B cell (primary cell): ENCODE measurements around the gene OTX2. TPM values are rescaled to one million over a fixed set of nuclear protein-coding genes. Genes with fewer than 3 reads are reported as not detected.

Experiments
- ATAC-seq: fragments of 200-7000 bp; cut with Tn5 transposase; one replicate; pipeline ENCODE4 v1.10.0; 2021; ENCODE audit warnings: low read depth, mild to moderate bottlenecking, moderate number of reproducible peaks, moderate library complexity
- CTCF ChIA-PET: fragments of 350-600 bp; sonication (Branson Sonifier 250); formaldehyde crosslinking; loops from one replicate; lab custom pipeline; 2021; ENCODE audit warnings: antibody characterized with exemption, inconsistent platforms; lab: Charles Lee
- POLR2A ChIA-PET: fragments of 350-600 bp; sonication (Branson Sonifier 250); formaldehyde crosslinking; loops from one replicate; lab custom pipeline; 2021; ENCODE audit warnings: antibody characterized with exemption; lab: Charles Lee
- DNase-seq: peaks from one replicate; pipeline ENCODE4 v3.0.0; 2013
- H2AFZ ChIP-seq: 2 replicates; pipeline ENCODE4 v1.6.1; 2012; ENCODE audit warnings: mild to moderate bottlenecking, low read depth, low read length; ENCODE audit not compliant: insufficient read depth, poor library complexity, severe bottlenecking
- H3K27ac ChIP-seq, 2 donors: 1 replicate in 1 of 2; 2 replicates in 1 of 2; pipeline ENCODE4 v1.5.1; 2012 to 2013; ENCODE audit warnings: low read length in 2 of 2, mild to moderate bottlenecking in 2 of 2, moderate library complexity in 1 of 2
- H3K27me3 ChIP-seq, 4 experiments: fragments of 200-600 bp in 1 of 4; sonication (generic) in 1 of 4; replicated peaks in 1 of 4; 1 replicate in 2 of 4; 2 replicates in 2 of 4; pipeline versions ENCODE4 v1.6.1 to v1.7.0; 2013 to 2016; ENCODE audit warnings: low read length in 3 of 4, mild to moderate bottlenecking in 2 of 4, mixed read lengths in 1 of 4, moderate library complexity in 1 of 4; ENCODE audit not compliant: insufficient read depth in 4 of 4, control insufficient read depth in 3 of 4; ENCODE audit errors: control extremely low read depth in 1 of 4
- H3K36me3 ChIP-seq, 2 experiments: replicated peaks in 1 of 2; 1 replicate in 1 of 2; 2 replicates in 1 of 2; pipeline versions ENCODE4 v1.6.1 to v1.7.1; 2013; ENCODE audit warnings: low read length in 1 of 2; ENCODE audit not compliant: insufficient read depth in 2 of 2, control insufficient read depth in 1 of 2; ENCODE audit errors: control extremely low read depth in 1 of 2, extremely low read depth in 1 of 2
- H3K4me1 ChIP-seq, 2 donors: fragments of 200-600 bp in 1 of 2; sonication (generic) in 1 of 2; 1 replicate in 1 of 2; 2 replicates in 1 of 2; pipeline versions ENCODE4 v1.5.1 to v1.6.1; 2013 to 2017; ENCODE audit warnings: low read length in 2 of 2; ENCODE audit not compliant: control insufficient read depth in 2 of 2, insufficient read depth in 2 of 2
- H3K4me2 ChIP-seq: replicated peaks from 2 replicates; pipeline ENCODE3; 2012; ENCODE audit warnings: mild to moderate bottlenecking, low read depth, low read length; ENCODE audit not compliant: poor library complexity, severe bottlenecking
- H3K4me3 ChIP-seq, 5 experiments: fragments of 200-600 bp in 1 of 5; sonication (generic) in 1 of 5; 1 replicate in 3 of 5; 2 replicates in 2 of 5; pipeline versions ENCODE4 v1.5.1 to v1.7.0; 2011 to 2016; ENCODE audit warnings: low read length in 4 of 5, mild to moderate bottlenecking in 4 of 5, low read depth in 2 of 5, control low read depth in 1 of 5, moderate library complexity in 1 of 5; ENCODE audit not compliant: insufficient read depth in 1 of 5; ENCODE audit errors: control extremely low read depth in 1 of 5, extremely low read depth in 1 of 5
- H3K79me2 ChIP-seq: fragments of 200-600 bp; sonication (generic); one replicate; pipeline ENCODE4 v1.6.0; 2016; ENCODE audit warnings: low read length; ENCODE audit not compliant: control insufficient read depth, insufficient read depth
- H3K9ac ChIP-seq: fragments of 200-600 bp; sonication (generic); 2 replicates; pipeline ENCODE4 v1.6.1; 2017; ENCODE audit warnings: mild to moderate bottlenecking, low read length, moderate library complexity
- H3K9me3 ChIP-seq, 3 donors: one replicate each; pipeline versions ENCODE4 v1.6.1 to v1.7.1; 2013; ENCODE audit warnings: low read length in 2 of 3; ENCODE audit not compliant: control insufficient read depth in 2 of 3, insufficient read depth in 1 of 3; ENCODE audit errors: control extremely low read depth in 1 of 3
- H4K20me1 ChIP-seq: 2 replicates; pipeline ENCODE4 v1.6.0; 2012; ENCODE audit warnings: mild to moderate bottlenecking, low read length; ENCODE audit not compliant: insufficient read depth, control insufficient read depth, poor library complexity, severe bottlenecking
- H3K27ac Mint-ChIP-seq: one replicate; pipeline ENCODE4 v1.8.0; 2021; ENCODE audit warnings: mixed read lengths
- H3K27me3 Mint-ChIP-seq: one replicate; pipeline ENCODE4 v1.8.0; 2021; ENCODE audit warnings: mixed read lengths
- H3K4me1 Mint-ChIP-seq: one replicate; pipeline ENCODE4 v1.8.0; 2021; ENCODE audit warnings: mixed read lengths
- H3K4me3 Mint-ChIP-seq: one replicate; pipeline ENCODE4 v1.8.0; 2021; ENCODE audit warnings: mixed read lengths
- H3K9me3 Mint-ChIP-seq: one replicate; pipeline ENCODE4 v1.8.0; 2022; ENCODE audit warnings: mixed read lengths; ENCODE audit not compliant: insufficient read depth
- CTCF ChIP-seq: fragments of 200-600 bp; IDR thresholded peaks from one replicate; pipeline ENCODE4 v1.8.0; 2022; ENCODE audit warnings: antibody characterized with exemption, mild to moderate bottlenecking
- EZH2 ChIP-seq: IDR thresholded peaks from 2 replicates; pipeline ENCODE4 v1.6.1; 2012; ENCODE audit warnings: borderline replicate concordance, low read depth, mild to moderate bottlenecking, moderate library complexity, low read length; ENCODE audit not compliant: insufficient read depth, poor library complexity, severe bottlenecking
- WGBS: methylation state at CpG from one replicate; pipeline ENCODE4 v1.1.5; 2013; ENCODE audit warnings: missing lambda C conversion rate; ENCODE audit not compliant: insufficient coverage; 5-methylcytosine and 5-hydroxymethylcytosine counted together
- intact Hi-C: fragments of 100-400 bp; cut with micrococcal nuclease; formaldehyde crosslinking; loops from one replicate; pipeline ENCODE4 v1.10.0; 2022
- polyA plus RNA-seq: library from polyadenylated mRNA; depleted of rRNA; stranded (reverse); fragments of >200 nt; gene quantifications from 2 replicates; pipeline ENCODE4 v1.2.3, GENCODE V29; 2012
- small RNA-seq: library from RNA; depleted of rRNA; stranded (forward); fragments of <200 nt; gene quantifications from one replicate; pipeline ENCODE3, GENCODE V24; 2012; ENCODE audit warnings: low replicate concordance, low read depth; ENCODE audit not compliant: insufficient read length
- total RNA-seq, 2 donors: library from RNA; stranded (reverse); fragments of 120-200 nt in 1 of 2; gene quantifications; 1 replicate in 1 of 2; 2 replicates in 1 of 2; pipeline versions ENCODE4 v1.2.3 to v1.2.4, GENCODE V29; 2013 to 2022

The OTX2 gene
- total and polyA plus RNA-seq, 2 donors (not counting 1 experiment from before 2014, with no cell fraction given), result not detected

- 90% methylated on average over 4 of the region's 7 CpGs for WGBS
- CTCF ChIA-PET, result no interaction called here
- no peak overlapping the region for H3K4me2 ChIP-seq
- Mint-ChIP-seq H3K27ac (no peak overlapping the region), H3K4me3 (no peak overlapping the region), H3K27me3 (peaks cover 16% of the 10 kb centered on the region), H3K9me3 (no peaks in the 10 kb centered on the region), H3K4me1 (no peaks in the 10 kb centered on the region)
- no peaks in the 10 kb centered on the region for H3K4me1 ChIP-seq
- no peaks in the 10 kb centered on the region for H3K79me2 ChIP-seq
- no peaks in the 10 kb centered on the region for H3K36me3 ChIP-seq
- no peak for ATAC-seq
- H3K9ac ChIP-seq, result no peak overlapping the region
- H3K9me3 ChIP-seq, result no peaks in the 10 kb centered on the region
- POLR2A ChIA-PET, result no interaction called here
- no peak overlapping the region for H3K4me3 ChIP-seq
- no peak for DNase-seq
- intact Hi-C loops, result no loop called here
- H3K27ac ChIP-seq, result no peak overlapping the region
- H2AFZ ChIP-seq, result no peak overlapping the region
- H3K27me3 ChIP-seq, result no peaks in the 10 kb centered on the region
- no peak for TF ChIP-seq EZH2
- H4K20me1 ChIP-seq, result no peaks in the 10 kb centered on the region
Measured at GRCh38 chr14:56752428-56752827, 57.9 kb downstream of the OTX2 start.

- no peak overlapping the region for H3K4me3 Mint-ChIP-seq
- intact Hi-C loops, result no loop called here
Measured at GRCh38 chr14:56751471-56751870, 58.8 kb downstream of the OTX2 start.

More at GRCh38 chr14:56751471-56751870, 58.8 kb downstream of the OTX2 start:
- Histone ChIP-seq H3K36me3 (no peaks in the 10 kb centered on the region), H2AFZ (no peak overlapping the region), H3K27ac (no peak overlapping the region), H3K9me3 (no peaks in the 10 kb centered on the region), H3K4me1 (no peaks in the 10 kb centered on the region), H3K4me2 (no peak overlapping the region), H3K4me3 (no peak overlapping the region), H3K27me3 (no peaks in the 10 kb centered on the region), H3K79me2 (no peaks in the 10 kb centered on the region), H3K9ac (no peak overlapping the region), H4K20me1 (no peaks in the 10 kb centered on the region)
- no peak overlapping the region for H3K27ac Mint-ChIP-seq
- WGBS, result no CpG with 5 or more reads among the region's 2 CpGs
- TF ChIP-seq CTCF (no peak), EZH2 (no peak)
- peaks cover 16% of the 10 kb centered on the region for H3K27me3 Mint-ChIP-seq
- no peaks in the 10 kb centered on the region for H3K4me1 Mint-ChIP-seq
- no peaks in the 10 kb centered on the region for H3K9me3 Mint-ChIP-seq
- DNase-seq (no peak), ATAC-seq (no peak)
- CTCF ChIA-PET, result no interaction called here
- POLR2A ChIA-PET, result no interaction called here

Small RNA genes lying within 50 kb of the gene (small RNA-seq; reads per million reads assigned to genes)
- gene RN7SL461P (not detected), gene RNU6-1204P (not detected)

Other genes starting within 250 kb of the OTX2 start
- 33.9 and 39.3 TPM in 2 replicates for gene TMEM260, start 230.7 kb downstream of the OTX2 start, total RNA-seq
- 14.2 and 21.4 TPM in 2 replicates for gene TMEM260, start 230.7 kb downstream of the OTX2 start, polyA plus RNA-seq